Measurements from ENCODE around the gene INO80D. TPM values are rescaled to one million over a fixed set of nuclear protein-coding genes. Genes with fewer than 3 reads are reported as not detected.
A peak's percentile ranks its signal among the peaks of the same experiment; 100 is the strongest.
"Not testable (repeated sequence)": the region's sequence is repeated elsewhere in the genome, so short reads cannot be mapped to it uniquely, and the experiment has no call there.

Gene INO80D
- total RNA-seq (2022) (19.5 and 20.2 TPM in 2 replicates), Bru-seq, nascent RNA (percentile 76 among the genes with signal in this experiment), BruChase-seq, experiment 1, labeled RNA remaining after a 6-hour chase (percentile 76 among the genes with signal in this experiment), BruChase-seq, experiment 2, labeled RNA remaining after a 2-hour chase (percentile 85 among the genes with signal in this experiment)
- long read RNA-seq, partial matches to known transcripts: 0 of 1 reads
- long read RNA-seq, other reads (novel, unspliced or antisense): 1 of 1 reads

DNA sequence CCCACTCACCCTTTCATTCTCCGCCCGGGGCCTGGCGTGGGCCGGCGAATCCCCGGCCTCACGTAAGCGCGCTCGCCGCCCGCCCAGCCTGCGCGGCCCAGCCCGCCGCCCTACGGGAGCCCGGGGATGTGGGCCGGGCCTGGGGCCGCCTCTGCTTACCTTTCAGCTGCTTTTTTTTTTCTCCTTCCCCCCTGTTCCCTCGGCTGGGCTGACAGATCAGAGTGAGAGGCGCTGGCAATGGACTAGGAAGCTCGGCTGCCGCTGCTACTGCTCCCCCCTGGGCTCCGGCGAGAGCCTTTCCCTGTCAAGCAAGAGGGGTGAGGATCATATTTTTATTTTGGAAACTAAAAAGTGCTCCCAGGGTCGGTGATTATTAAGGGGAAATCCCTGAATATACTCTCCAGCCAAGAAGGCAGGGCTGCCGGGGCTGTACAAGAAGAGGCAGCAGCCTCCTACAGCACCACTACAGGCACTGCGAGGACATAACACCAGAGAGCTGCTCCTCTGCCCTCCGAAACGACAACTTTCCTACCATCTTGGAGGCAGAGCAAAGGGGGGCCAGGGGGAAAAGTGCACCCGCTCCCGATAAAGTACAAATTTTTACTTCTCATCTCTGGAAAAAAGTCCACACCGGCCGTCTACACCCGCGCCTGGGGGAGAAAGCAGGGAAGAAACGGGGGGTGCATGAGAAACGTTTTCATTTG lies at the start of gene INO80D:
Gene INO80D, minus strand, starts transcription at position 433 of the 704 bp plus-strand sequence. CDS start 23,158 bp downstream, outside the sequence.
- intact Hi-C loops (cut with micrococcal nuclease; ENCODE audit: unreplicated experiment): loop anchor here (10.0 kb wide), 1 partner anchor 141 kb away; no protein-coding TSS in a partner anchor
- CTCF ChIA-PET: interaction anchor here (0.9 kb wide), 1 partner anchor 111 kb away, joined by 5 read pairs; no protein-coding TSS in a partner anchor
- peaks cover 36% of the 10 kb centered on the region for H3K36me3 Mint-ChIP-seq (ENCODE audit: insufficient read depth, unreplicated experiment)
- H3K27ac Mint-ChIP-seq (ENCODE audit: unreplicated experiment): peak within 1 kb of the TSS; percentile 98
- TF ChIP-seq, protein P1, sequence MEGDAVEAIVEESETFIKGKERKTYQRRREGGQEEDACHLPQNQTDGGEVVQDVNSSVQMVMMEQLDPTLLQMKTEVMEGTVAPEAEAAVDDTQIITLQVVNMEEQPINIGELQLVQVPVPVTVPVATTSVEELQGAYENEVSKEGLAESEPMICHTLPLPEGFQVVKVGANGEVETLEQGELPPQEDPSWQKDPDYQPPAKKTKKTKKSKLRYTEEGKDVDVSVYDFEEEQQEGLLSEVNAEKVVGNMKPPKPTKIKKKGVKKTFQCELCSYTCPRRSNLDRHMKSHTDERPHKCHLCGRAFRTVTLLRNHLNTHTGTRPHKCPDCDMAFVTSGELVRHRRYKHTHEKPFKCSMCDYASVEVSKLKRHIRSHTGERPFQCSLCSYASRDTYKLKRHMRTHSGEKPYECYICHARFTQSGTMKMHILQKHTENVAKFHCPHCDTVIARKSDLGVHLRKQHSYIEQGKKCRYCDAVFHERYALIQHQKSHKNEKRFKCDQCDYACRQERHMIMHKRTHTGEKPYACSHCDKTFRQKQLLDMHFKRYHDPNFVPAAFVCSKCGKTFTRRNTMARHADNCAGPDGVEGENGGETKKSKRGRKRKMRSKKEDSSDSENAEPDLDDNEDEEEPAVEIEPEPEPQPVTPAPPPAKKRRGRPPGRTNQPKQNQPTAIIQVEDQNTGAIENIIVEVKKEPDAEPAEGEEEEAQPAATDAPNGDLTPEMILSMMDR (IDR thresholded peaks at IDR 0.05; ENCODE audit: unreplicated experiment): peak; percentile 53
- H3K4me3 Mint-ChIP-seq (ENCODE audit: low read depth, unreplicated experiment): peak within 1 kb of the TSS; percentile 93
- DNase-seq: peak; percentile 74
- H3K4me1 Mint-ChIP-seq (ENCODE audit: low read depth, unreplicated experiment): peaks cover 22% of the 10 kb centered on the region
- BruUV-seq (replicated peaks): TSS peak; percentile 58
- no peaks in the 10 kb centered on the region for H3K9me3 Mint-ChIP-seq (ENCODE audit: low read depth, unreplicated experiment)
- H3K27me3 Mint-ChIP-seq (ENCODE audit: unreplicated experiment): no peaks in the 10 kb centered on the region

DNA sequence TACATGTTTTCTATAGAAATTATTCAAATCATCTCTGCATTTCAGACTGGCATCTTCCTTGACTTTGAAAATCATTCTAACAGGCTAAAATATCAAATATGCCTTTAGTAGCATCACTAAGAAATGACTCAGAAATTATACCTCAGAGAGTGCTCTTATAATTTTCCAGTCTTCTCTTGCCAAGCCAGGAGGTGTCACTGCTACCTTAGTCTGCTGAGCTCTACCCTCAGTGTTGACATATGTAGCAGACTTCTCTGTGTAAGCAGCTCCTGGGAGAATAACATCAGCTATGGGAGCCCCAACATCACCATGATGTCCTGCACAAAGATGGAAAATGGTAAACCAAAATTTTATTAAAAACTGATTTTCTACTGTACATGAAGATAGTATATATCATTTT lies 41.7 kb upstream of the INO80D start:
- H3K9me3 Mint-ChIP-seq (ENCODE audit: low read depth, unreplicated experiment): no peaks in the 10 kb centered on the region
- intact Hi-C loops (cut with micrococcal nuclease; ENCODE audit: unreplicated experiment): no loop called here

DNA sequence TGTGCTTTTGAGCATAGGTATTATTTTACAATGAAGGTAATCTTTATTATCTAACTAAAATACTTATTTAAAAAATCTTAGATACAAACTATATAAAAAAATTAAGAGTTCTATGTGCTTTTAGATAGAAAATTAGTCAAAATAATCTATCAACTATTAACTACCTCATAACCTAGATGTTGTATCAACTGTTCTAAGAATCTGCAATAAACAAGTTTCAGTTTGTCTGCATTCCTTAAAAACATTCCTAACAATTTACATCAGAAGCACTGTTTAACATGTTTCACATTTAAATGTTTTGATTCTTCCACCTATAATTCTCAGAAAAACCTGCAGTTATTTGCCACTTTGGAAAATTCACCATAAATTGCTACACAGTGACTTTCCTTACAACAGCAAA lies 39.9 kb upstream of the INO80D start:
- TF ChIP-seq, protein P1 (IDR thresholded peaks at IDR 0.05; ENCODE audit: unreplicated experiment): no peak
- H3K4me3 Mint-ChIP-seq (ENCODE audit: low read depth, unreplicated experiment): no peak overlapping the region
- no peaks in the 10 kb centered on the region for H3K27me3 Mint-ChIP-seq (ENCODE audit: unreplicated experiment)
- intact Hi-C loops (cut with micrococcal nuclease; ENCODE audit: unreplicated experiment): no loop called here
- no peaks in the 10 kb centered on the region for H3K9me3 Mint-ChIP-seq (ENCODE audit: low read depth, unreplicated experiment)
- no peaks in the 10 kb centered on the region for H3K4me1 Mint-ChIP-seq (ENCODE audit: low read depth, unreplicated experiment)
- no peak overlapping the region for H3K27ac Mint-ChIP-seq (ENCODE audit: unreplicated experiment)
- peaks cover 52% of the 10 kb centered on the region for H3K36me3 Mint-ChIP-seq (ENCODE audit: insufficient read depth, unreplicated experiment)
- no TSS peak for BruUV-seq (replicated peaks)
- DNase-seq: no peak
- CTCF ChIA-PET: no interaction called here

More for the DNA sequence above, 41.7 kb upstream of the INO80D start:
- H3K36me3 Mint-ChIP-seq (ENCODE audit: insufficient read depth, unreplicated experiment): peaks cover 40% of the 10 kb centered on the region
- no peaks in the 10 kb centered on the region for H3K4me1 Mint-ChIP-seq (ENCODE audit: low read depth, unreplicated experiment)
- H3K27me3 Mint-ChIP-seq (ENCODE audit: unreplicated experiment): no peaks in the 10 kb centered on the region
- DNase-seq: no peak
- BruUV-seq (replicated peaks): no TSS peak
- TF ChIP-seq, protein P1 (IDR thresholded peaks at IDR 0.05; ENCODE audit: unreplicated experiment): no peak
- no peak overlapping the region for H3K4me3 Mint-ChIP-seq (ENCODE audit: low read depth, unreplicated experiment)
- CTCF ChIA-PET: no interaction called here
- H3K27ac Mint-ChIP-seq (ENCODE audit: unreplicated experiment): no peak overlapping the region

GRCh38 chr2:206122569-206122968 lies 36.6 kb upstream of the INO80D start:
- CTCF ChIA-PET: interaction anchor here (0.6 kb wide), 1 partner anchor 65 kb away, joined by 7 read pairs; no protein-coding TSS in a partner anchor
- H3K9me3 Mint-ChIP-seq (ENCODE audit: low read depth, unreplicated experiment); H3K27ac Mint-ChIP-seq (ENCODE audit: unreplicated experiment); H3K4me1 Mint-ChIP-seq (ENCODE audit: low read depth, unreplicated experiment); H3K27me3 Mint-ChIP-seq (ENCODE audit: unreplicated experiment); BruUV-seq (replicated peaks); H3K4me3 Mint-ChIP-seq (ENCODE audit: low read depth, unreplicated experiment); intact Hi-C loops (cut with micrococcal nuclease; ENCODE audit: unreplicated experiment); DNase-seq: not testable (repeated sequence)
- H3K36me3 Mint-ChIP-seq (ENCODE audit: insufficient read depth, unreplicated experiment): peaks cover 42% of the 10 kb centered on the region
